ENCODE data around the gene IL12RB2.

Gene IL12RB2

GRCh38 chr1:67352211-67352610, 44.5 kb downstream of the IL12RB2 start:
- no peak overlapping the region for H4K5ac ChIP-seq (ENCODE audit: low read length)
- no peak overlapping the region for H3K56ac ChIP-seq (ENCODE audit: low read length)
- H2BK5ac ChIP-seq (ENCODE audit: low read length), result no peak overlapping the region
- H3K4me2 ChIP-seq (ENCODE audit: low read length), result no peak overlapping the region
- H2BK15ac ChIP-seq (replicated peaks; ENCODE audit: low read depth), result no peak overlapping the region
- no peaks in the 10 kb centered on the region for H3K36me3 ChIP-seq (ENCODE audit: control insufficient read depth, insufficient read depth, low read length)
- H3K9ac ChIP-seq (ENCODE audit: low read length), result no peak overlapping the region
- no peak overlapping the region for H2BK120ac ChIP-seq (ENCODE audit: low read depth, low read length)
- H3K18ac ChIP-seq (ENCODE audit: low read length), result no peak overlapping the region
- H3K79me1 ChIP-seq (ENCODE audit: low read length), result no peaks in the 10 kb centered on the region
- H3K23ac ChIP-seq (ENCODE audit: low read length), result no peak overlapping the region
- no peak overlapping the region for H3K27ac ChIP-seq (ENCODE audit: low read depth, low read length)
- no peak for DNase-seq
- H3K79me2 ChIP-seq (ENCODE audit: control insufficient read depth, insufficient read depth, low read length), result no peaks in the 10 kb centered on the region
- H3K4ac ChIP-seq (ENCODE audit: low read depth, low read length), result no peak overlapping the region
- no peak overlapping the region for H2AK5ac ChIP-seq (ENCODE audit: low read length)
- H3K4me1 ChIP-seq (ENCODE audit: control insufficient read depth, low read depth, low read length), result no peaks in the 10 kb centered on the region
- H3K27me3 ChIP-seq (ENCODE audit: insufficient read depth, low read length, poor library complexity), result no peaks in the 10 kb centered on the region
- H3K4me3 ChIP-seq (ENCODE audit: low read length), result no peak overlapping the region
- H4K8ac ChIP-seq (ENCODE audit: low read depth, low read length), result no peak overlapping the region

GRCh38 chr1:67355745-67356424, 48.2 kb downstream of the IL12RB2 start:
- H3K23ac ChIP-seq (ENCODE audit: low read length), result no peak overlapping the region
- H2AK5ac ChIP-seq (ENCODE audit: low read length), result no peak overlapping the region
- no peaks in the 10 kb centered on the region for H3K79me2 ChIP-seq (ENCODE audit: control insufficient read depth, insufficient read depth, low read length)
- no peak overlapping the region for H3K4ac ChIP-seq (ENCODE audit: low read depth, low read length)
- no peak overlapping the region for H4K5ac ChIP-seq (ENCODE audit: low read length)
- no peak overlapping the region for H3K27ac ChIP-seq (ENCODE audit: low read depth, low read length)
- no peaks in the 10 kb centered on the region for H3K27me3 ChIP-seq (ENCODE audit: insufficient read depth, low read length, poor library complexity)
- no peak overlapping the region for H2BK15ac ChIP-seq (replicated peaks; ENCODE audit: low read depth)
- H3K18ac ChIP-seq (ENCODE audit: low read length), result peak overlapping the region; percentile 18
- no peaks in the 10 kb centered on the region for H3K36me3 ChIP-seq (ENCODE audit: control insufficient read depth, insufficient read depth, low read length)
- H4K8ac ChIP-seq (ENCODE audit: low read depth, low read length), result no peak overlapping the region
- no peaks in the 10 kb centered on the region for H3K4me1 ChIP-seq (ENCODE audit: control insufficient read depth, low read depth, low read length)
- no CpG with 5 or more reads among the region's 3 CpGs for WGBS (ENCODE audit: extremely low coverage, insufficient coverage, low lambda C conversion rate)
- DNase-seq, result no peak
- no peak overlapping the region for H3K4me3 ChIP-seq (ENCODE audit: low read length)
- H3K9ac ChIP-seq (ENCODE audit: low read length), result no peak overlapping the region
- H3K56ac ChIP-seq (ENCODE audit: low read length), result no peak overlapping the region
- H3K4me2 ChIP-seq (ENCODE audit: low read length), result no peak overlapping the region
- H2BK5ac ChIP-seq (ENCODE audit: low read length), result no peak overlapping the region
- H2BK120ac ChIP-seq (ENCODE audit: low read depth, low read length), result no peak overlapping the region
- no peaks in the 10 kb centered on the region for H3K79me1 ChIP-seq (ENCODE audit: low read length)

- Histone ChIP-seq H2BK5ac (ENCODE audit: low read length) (no peak overlapping the region), H3K9ac (ENCODE audit: low read length) (no peak overlapping the region)
- WGBS (ENCODE audit: extremely low coverage, insufficient coverage, low lambda C conversion rate), result no CpG with 5 or more reads among the region's 1 CpG
These were observed 51.9 kb downstream of the IL12RB2 start for GRCh38 chr1:67359592-67359991.

GRCh38 chr1:67361641-67362040, 54.0 kb downstream of the IL12RB2 start:
- no peak for DNase-seq
- H3K4ac ChIP-seq (ENCODE audit: low read depth, low read length), result no peak overlapping the region
- no peak overlapping the region for H2BK5ac ChIP-seq (ENCODE audit: low read length)
- no peak overlapping the region for H3K56ac ChIP-seq (ENCODE audit: low read length)
- H3K79me2 ChIP-seq (ENCODE audit: control insufficient read depth, insufficient read depth, low read length), result no peaks in the 10 kb centered on the region
- H2BK120ac ChIP-seq (ENCODE audit: low read depth, low read length), result no peak overlapping the region
- no peak overlapping the region for H4K5ac ChIP-seq (ENCODE audit: low read length)
- H3K36me3 ChIP-seq (ENCODE audit: control insufficient read depth, insufficient read depth, low read length), result no peaks in the 10 kb centered on the region
- H3K27me3 ChIP-seq (ENCODE audit: insufficient read depth, low read length, poor library complexity), result no peaks in the 10 kb centered on the region
- H3K9ac ChIP-seq (ENCODE audit: low read length), result no peak overlapping the region
- no peak overlapping the region for H3K4me2 ChIP-seq (ENCODE audit: low read length)
- H3K4me3 ChIP-seq (ENCODE audit: low read length), result no peak overlapping the region
- H3K23ac ChIP-seq (ENCODE audit: low read length), result no peak overlapping the region
- H3K18ac ChIP-seq (ENCODE audit: low read length), result no peak overlapping the region
- no peaks in the 10 kb centered on the region for H3K79me1 ChIP-seq (ENCODE audit: low read length)
- H4K8ac ChIP-seq (ENCODE audit: low read depth, low read length), result no peak overlapping the region
- no CpG with 5 or more reads among the region's 5 CpGs for WGBS (ENCODE audit: extremely low coverage, insufficient coverage, low lambda C conversion rate)
- H2AK5ac ChIP-seq (ENCODE audit: low read length), result no peak overlapping the region
- H2BK15ac ChIP-seq (replicated peaks; ENCODE audit: low read depth), result no peak overlapping the region
- H3K27ac ChIP-seq (ENCODE audit: low read depth, low read length), result no peak overlapping the region
- H3K4me1 ChIP-seq (ENCODE audit: control insufficient read depth, low read depth, low read length), result no peaks in the 10 kb centered on the region

More at GRCh38 chr1:67359592-67359991, 51.9 kb downstream of the IL12RB2 start:
- H3K4me2 ChIP-seq (ENCODE audit: low read length), result no peak overlapping the region
- no peak overlapping the region for H3K4me3 ChIP-seq (ENCODE audit: low read length)
- no peaks in the 10 kb centered on the region for H3K79me1 ChIP-seq (ENCODE audit: low read length)
- no peak overlapping the region for H4K8ac ChIP-seq (ENCODE audit: low read depth, low read length)
- no peak overlapping the region for H2BK15ac ChIP-seq (replicated peaks; ENCODE audit: low read depth)
- H2BK120ac ChIP-seq (ENCODE audit: low read depth, low read length), result no peak overlapping the region
- DNase-seq, result no peak
- H3K27me3 ChIP-seq (ENCODE audit: insufficient read depth, low read length, poor library complexity), result no peaks in the 10 kb centered on the region
- no peak overlapping the region for H4K5ac ChIP-seq (ENCODE audit: low read length)
- H3K23ac ChIP-seq (ENCODE audit: low read length), result no peak overlapping the region
- H3K56ac ChIP-seq (ENCODE audit: low read length), result no peak overlapping the region
- no peak overlapping the region for H3K27ac ChIP-seq (ENCODE audit: low read depth, low read length)
- no peaks in the 10 kb centered on the region for H3K4me1 ChIP-seq (ENCODE audit: control insufficient read depth, low read depth, low read length)
- no peak overlapping the region for H3K4ac ChIP-seq (ENCODE audit: low read depth, low read length)
- H3K36me3 ChIP-seq (ENCODE audit: control insufficient read depth, insufficient read depth, low read length), result no peaks in the 10 kb centered on the region
- no peak overlapping the region for H2AK5ac ChIP-seq (ENCODE audit: low read length)
- no peaks in the 10 kb centered on the region for H3K79me2 ChIP-seq (ENCODE audit: control insufficient read depth, insufficient read depth, low read length)
- H3K18ac ChIP-seq (ENCODE audit: low read length), result no peak overlapping the region

GRCh38 chr1:67367370-67368045, 59.8 kb downstream of the IL12RB2 start:
- Histone ChIP-seq H2BK120ac (ENCODE audit: low read depth, low read length) (no peak overlapping the region), H3K9ac (ENCODE audit: low read length) (no peak overlapping the region), H3K23ac (ENCODE audit: low read length) (no peak overlapping the region), H3K27ac (ENCODE audit: low read depth, low read length) (no peak overlapping the region), H4K5ac (ENCODE audit: low read length) (no peak overlapping the region), H3K56ac (ENCODE audit: low read length) (no peak overlapping the region), H2BK15ac (replicated peaks; ENCODE audit: low read depth) (no peak overlapping the region), H3K18ac (ENCODE audit: low read length) (no peak overlapping the region), H3K79me2 (ENCODE audit: control insufficient read depth, insufficient read depth, low read length) (no peaks in the 10 kb centered on the region), H3K4me3 (ENCODE audit: low read length) (no peak overlapping the region), H3K79me1 (ENCODE audit: low read length) (no peaks in the 10 kb centered on the region), H4K8ac (ENCODE audit: low read depth, low read length) (no peak overlapping the region), H3K4ac (ENCODE audit: low read depth, low read length) (no peak overlapping the region), H3K4me1 (ENCODE audit: control insufficient read depth, low read depth, low read length) (peaks cover 2% of the 10 kb centered on the region), H3K4me2 (ENCODE audit: low read length) (no peak overlapping the region), H3K27me3 (ENCODE audit: insufficient read depth, low read length, poor library complexity) (no peaks in the 10 kb centered on the region), H3K36me3 (ENCODE audit: control insufficient read depth, insufficient read depth, low read length) (no peaks in the 10 kb centered on the region), H2BK5ac (ENCODE audit: low read length) (no peak overlapping the region), H2AK5ac (ENCODE audit: low read length) (no peak overlapping the region)
- WGBS (ENCODE audit: extremely low coverage, insufficient coverage, low lambda C conversion rate), result no CpG with 5 or more reads among the region's 8 CpGs
- DNase-seq, result no peak
